WTC11 (cell line): Measurements from ENCODE around the gene TET3.

ENCODE experiments used
- CTCF ChIP-seq: fragments of 200-600 bp; IDR thresholded peaks from 2 replicates; pipeline ENCODE4 v1.8.0; 2022; ENCODE audit warnings: antibody characterized with exemption
- JUN ChIP-seq: sonication (generic); formaldehyde crosslinking; IDR thresholded peaks from 2 replicates; pipeline ENCODE4 v1.8.0; 2023; ENCODE audit warnings: mild to moderate bottlenecking, missing genetic modification reagents
- NFATC4 ChIP-seq: fragments of 250-450 bp; sonication (Bioruptor Pico); IDR thresholded peaks from 2 replicates; pipeline ENCODE4 v1.9.0; 2021; ENCODE audit warnings: mild to moderate bottlenecking
- NR3C1 ChIP-seq: sonication (generic); formaldehyde crosslinking; conservative IDR thresholded peaks from 2 replicates; pipeline ENCODE4 v1.8.1; 2023; ENCODE audit warnings: low read depth, mild to moderate bottlenecking, missing genetic modification reagents
- PRDM15 ChIP-seq: sonication (generic); formaldehyde crosslinking; IDR thresholded peaks from 2 replicates; pipeline ENCODE4 v1.8.0; 2022; ENCODE audit warnings: missing genetic modification reagents

GRCh38 chr2:73942664-73943063 lies 42.0 kb upstream of the TET3 start:
- no peak for TF ChIP-seq PRDM15 (CRISPR knock-in tag)
- TF ChIP-seq NR3C1 (CRISPR knock-in tag), result no peak
- TF ChIP-seq NFATC4 (CRISPR knock-in tag), result no peak
- no peak for TF ChIP-seq CTCF
- TF ChIP-seq JUN, result no peak
